ENCODE measurements around the gene RAP1B. TPM values are rescaled to one million over a fixed set of nuclear protein-coding genes. Genes with fewer than 3 reads are reported as not detected.

The RAP1B gene
- total RNA-seq, 1 donor = 256 TPM

GRCh38 chr12:68573406-68573805 is 37.3 kb upstream of the RAP1B start:
- no peak for DNase-seq (ENCODE audit: low read depth)
- no peak overlapping the region for H3K4me3 ChIP-seq (ENCODE audit: low read depth, low read length)
- no peak for TF ChIP-seq CTCF (IDR thresholded peaks at IDR 0.05; ENCODE audit: insufficient read depth, low read length)

- DNase-seq (ENCODE audit: low read depth) = no peak
- TF ChIP-seq CTCF (IDR thresholded peaks at IDR 0.05; ENCODE audit: insufficient read depth, low read length) = no peak
- no peak overlapping the region for H3K4me3 ChIP-seq (ENCODE audit: low read depth, low read length)
Measured at GRCh38 chr12:68577949-68578348, 32.8 kb upstream of the RAP1B start.

- DNase-seq (ENCODE audit: low read depth) = no peak
- H3K4me3 ChIP-seq (ENCODE audit: low read depth, low read length) = no peak overlapping the region
- TF ChIP-seq CTCF (IDR thresholded peaks at IDR 0.05; ENCODE audit: insufficient read depth, low read length) = no peak
Measured at GRCh38 chr12:68578765-68579164, 31.9 kb upstream of the RAP1B start.

- no peak for TF ChIP-seq CTCF (IDR thresholded peaks at IDR 0.05; ENCODE audit: insufficient read depth, low read length)
- no peak overlapping the region for H3K4me3 ChIP-seq (ENCODE audit: low read depth, low read length)
- no peak for DNase-seq (ENCODE audit: low read depth)
Measured at GRCh38 chr12:68579254-68579653, 31.4 kb upstream of the RAP1B start.

- no peak overlapping the region for H3K4me3 ChIP-seq (ENCODE audit: low read depth, low read length)
- no peak for TF ChIP-seq CTCF (IDR thresholded peaks at IDR 0.05; ENCODE audit: insufficient read depth, low read length)
- DNase-seq (ENCODE audit: low read depth) = no peak
Measured at GRCh38 chr12:68580911-68581310, 29.8 kb upstream of the RAP1B start.

- no peak for TF ChIP-seq CTCF (IDR thresholded peaks at IDR 0.05; ENCODE audit: insufficient read depth, low read length)
- DNase-seq (ENCODE audit: low read depth) = no peak
- no peak overlapping the region for H3K4me3 ChIP-seq (ENCODE audit: low read depth, low read length)
Measured at GRCh38 chr12:68581926-68582325, 28.8 kb upstream of the RAP1B start.

GRCh38 chr12:68585966-68586365 is 24.7 kb upstream of the RAP1B start:
- no peak overlapping the region for H3K4me3 ChIP-seq (ENCODE audit: low read depth, low read length)
- no peak for DNase-seq (ENCODE audit: low read depth)
- no peak for TF ChIP-seq CTCF (IDR thresholded peaks at IDR 0.05; ENCODE audit: insufficient read depth, low read length)
